ENCODE measurements around the gene MAT2B.

Gene MAT2B

DNA sequence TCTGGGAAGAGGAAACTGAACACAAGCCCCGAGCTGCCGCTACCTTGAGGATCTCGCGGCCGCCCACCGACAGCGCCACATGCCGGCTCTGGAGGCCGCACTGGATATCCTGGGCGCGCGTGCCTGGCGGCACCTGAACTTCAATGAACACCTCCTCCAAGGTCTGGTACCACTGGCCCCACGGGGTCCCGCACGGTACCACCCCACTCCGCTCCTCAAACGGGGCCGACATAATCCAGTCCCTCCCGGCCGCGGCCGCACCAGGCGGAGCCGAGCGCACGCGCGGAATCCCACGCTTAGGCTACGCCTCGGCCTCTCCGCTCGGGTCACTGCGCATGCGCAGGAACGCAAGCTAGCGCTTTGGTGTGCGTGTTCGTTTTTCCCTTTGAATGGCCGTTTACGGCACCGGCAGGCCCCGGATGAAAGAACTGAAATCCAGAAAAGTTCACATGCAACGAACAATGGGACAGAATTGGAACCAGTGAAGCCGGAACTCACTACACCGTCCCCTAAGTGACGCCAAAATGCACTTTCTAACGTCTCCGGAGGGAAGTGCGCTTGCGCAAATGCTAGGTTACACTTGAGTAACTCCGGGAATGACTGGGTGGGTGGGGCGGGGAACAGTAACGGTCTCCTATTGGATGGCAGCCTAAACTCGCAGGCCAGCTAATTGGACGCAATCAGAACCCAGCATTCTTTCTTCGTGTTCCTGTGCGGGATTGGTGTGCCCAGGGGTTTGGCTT, 45.4 kb upstream of the MAT2B start, which contains the start of gene NUDCD2:
NUDCD2 (minus strand) TSS at position 284 of the 743 bp plus-strand sequence; CDS start at position 232, 52 bp downstream.
- Histone ChIP-seq H3K27me3 (ENCODE audit: insufficient read depth, poor library complexity, severe bottlenecking) (no peaks in the 10 kb centered on the region), H3K4me3 (replicated peaks; ENCODE audit: insufficient read depth, low read length) (peak within 1 kb of the TSS; percentile 68), H3K27ac (replicated peaks) (peak within 1 kb of the TSS; percentile 99)
- no peak for TF ChIP-seq GABPA (IDR thresholded peaks at IDR 0.05; ENCODE audit: low read depth)
- peak; percentile 97 for TF ChIP-seq POLR2AphosphoS5 (IDR thresholded peaks at IDR 0.05; ENCODE audit: low read depth)
- TF ChIP-seq SPI1 (IDR thresholded peaks at IDR 0.05; ENCODE audit: borderline replicate concordance, low read depth), result peak; percentile 25; the same call in 1 of the 2 replicates
- TF ChIP-seq, protein P1, sequence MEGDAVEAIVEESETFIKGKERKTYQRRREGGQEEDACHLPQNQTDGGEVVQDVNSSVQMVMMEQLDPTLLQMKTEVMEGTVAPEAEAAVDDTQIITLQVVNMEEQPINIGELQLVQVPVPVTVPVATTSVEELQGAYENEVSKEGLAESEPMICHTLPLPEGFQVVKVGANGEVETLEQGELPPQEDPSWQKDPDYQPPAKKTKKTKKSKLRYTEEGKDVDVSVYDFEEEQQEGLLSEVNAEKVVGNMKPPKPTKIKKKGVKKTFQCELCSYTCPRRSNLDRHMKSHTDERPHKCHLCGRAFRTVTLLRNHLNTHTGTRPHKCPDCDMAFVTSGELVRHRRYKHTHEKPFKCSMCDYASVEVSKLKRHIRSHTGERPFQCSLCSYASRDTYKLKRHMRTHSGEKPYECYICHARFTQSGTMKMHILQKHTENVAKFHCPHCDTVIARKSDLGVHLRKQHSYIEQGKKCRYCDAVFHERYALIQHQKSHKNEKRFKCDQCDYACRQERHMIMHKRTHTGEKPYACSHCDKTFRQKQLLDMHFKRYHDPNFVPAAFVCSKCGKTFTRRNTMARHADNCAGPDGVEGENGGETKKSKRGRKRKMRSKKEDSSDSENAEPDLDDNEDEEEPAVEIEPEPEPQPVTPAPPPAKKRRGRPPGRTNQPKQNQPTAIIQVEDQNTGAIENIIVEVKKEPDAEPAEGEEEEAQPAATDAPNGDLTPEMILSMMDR (IDR thresholded peaks at IDR 0.05; ENCODE audit: insufficient read depth, low read length), result no peak
- TF ChIP-seq, protein P2, sequence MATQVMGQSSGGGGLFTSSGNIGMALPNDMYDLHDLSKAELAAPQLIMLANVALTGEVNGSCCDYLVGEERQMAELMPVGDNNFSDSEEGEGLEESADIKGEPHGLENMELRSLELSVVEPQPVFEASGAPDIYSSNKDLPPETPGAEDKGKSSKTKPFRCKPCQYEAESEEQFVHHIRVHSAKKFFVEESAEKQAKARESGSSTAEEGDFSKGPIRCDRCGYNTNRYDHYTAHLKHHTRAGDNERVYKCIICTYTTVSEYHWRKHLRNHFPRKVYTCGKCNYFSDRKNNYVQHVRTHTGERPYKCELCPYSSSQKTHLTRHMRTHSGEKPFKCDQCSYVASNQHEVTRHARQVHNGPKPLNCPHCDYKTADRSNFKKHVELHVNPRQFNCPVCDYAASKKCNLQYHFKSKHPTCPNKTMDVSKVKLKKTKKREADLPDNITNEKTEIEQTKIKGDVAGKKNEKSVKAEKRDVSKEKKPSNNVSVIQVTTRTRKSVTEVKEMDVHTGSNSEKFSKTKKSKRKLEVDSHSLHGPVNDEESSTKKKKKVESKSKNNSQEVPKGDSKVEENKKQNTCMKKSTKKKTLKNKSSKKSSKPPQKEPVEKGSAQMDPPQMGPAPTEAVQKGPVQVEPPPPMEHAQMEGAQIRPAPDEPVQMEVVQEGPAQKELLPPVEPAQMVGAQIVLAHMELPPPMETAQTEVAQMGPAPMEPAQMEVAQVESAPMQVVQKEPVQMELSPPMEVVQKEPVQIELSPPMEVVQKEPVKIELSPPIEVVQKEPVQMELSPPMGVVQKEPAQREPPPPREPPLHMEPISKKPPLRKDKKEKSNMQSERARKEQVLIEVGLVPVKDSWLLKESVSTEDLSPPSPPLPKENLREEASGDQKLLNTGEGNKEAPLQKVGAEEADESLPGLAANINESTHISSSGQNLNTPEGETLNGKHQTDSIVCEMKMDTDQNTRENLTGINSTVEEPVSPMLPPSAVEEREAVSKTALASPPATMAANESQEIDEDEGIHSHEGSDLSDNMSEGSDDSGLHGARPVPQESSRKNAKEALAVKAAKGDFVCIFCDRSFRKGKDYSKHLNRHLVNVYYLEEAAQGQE (IDR thresholded peaks at IDR 0.05; ENCODE audit: insufficient replicate concordance, low read depth), result no peak
- peak; percentile 95 to 98 for DNase-seq (ENCODE audit: low read depth in 1 of 2, low spot score in 1 of 2)

DNA sequence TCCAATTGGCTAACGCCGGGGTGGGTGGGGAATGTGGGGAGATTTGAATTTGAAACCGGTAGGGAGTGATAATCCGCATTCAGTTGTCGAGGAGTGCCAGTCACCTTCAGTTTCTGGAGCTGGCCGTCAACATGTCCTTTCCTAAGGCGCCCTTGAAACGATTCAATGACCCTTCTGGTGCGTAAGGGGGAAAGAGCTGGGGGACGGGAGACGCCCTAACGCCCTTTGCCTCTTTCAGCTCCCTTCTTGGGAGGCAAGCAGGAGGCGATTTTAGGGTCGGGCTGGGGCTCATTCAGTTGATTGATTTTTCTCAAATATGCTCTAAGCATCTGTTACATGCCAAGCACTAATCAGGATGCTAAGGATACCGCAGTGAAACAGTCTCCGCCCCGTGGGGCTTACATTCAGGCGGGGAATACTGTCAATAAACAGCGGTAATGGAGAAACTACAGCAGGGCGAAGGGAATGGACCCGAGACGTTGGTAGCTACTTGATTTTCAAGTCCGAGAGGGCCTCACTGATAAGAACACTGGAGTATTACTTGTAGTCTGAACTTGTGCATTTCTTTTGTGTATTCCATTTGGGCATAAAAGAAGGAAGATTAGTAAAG, 44.8 kb upstream of the MAT2B start, which contains the start of gene HMMR:
HMMR (plus strand) TSS at position 71 of the 610 bp plus-strand sequence; CDS start at position 132, 61 bp downstream.
- Histone ChIP-seq H3K27ac (replicated peaks) (peak within 1 kb of the TSS; percentile 99), H3K27me3 (ENCODE audit: insufficient read depth, poor library complexity, severe bottlenecking) (no peaks in the 10 kb centered on the region), H3K4me3 (replicated peaks; ENCODE audit: insufficient read depth, low read length) (peak within 1 kb of the TSS; percentile 68)
- peak in 1 of 2 experiments; percentile 12 for DNase-seq (ENCODE audit: low read depth in 1 of 2, low spot score in 1 of 2)
- TF ChIP-seq SPI1 (IDR thresholded peaks at IDR 0.05; ENCODE audit: borderline replicate concordance, low read depth) (no peak), GABPA (IDR thresholded peaks at IDR 0.05; ENCODE audit: low read depth) (no peak), POLR2AphosphoS5 (IDR thresholded peaks at IDR 0.05; ENCODE audit: low read depth) (peak; percentile 8)
- TF ChIP-seq, protein P1 (IDR thresholded peaks at IDR 0.05; ENCODE audit: insufficient read depth, low read length), result no peak
- TF ChIP-seq, protein P2 (IDR thresholded peaks at IDR 0.05; ENCODE audit: insufficient replicate concordance, low read depth), result no peak

DNA sequence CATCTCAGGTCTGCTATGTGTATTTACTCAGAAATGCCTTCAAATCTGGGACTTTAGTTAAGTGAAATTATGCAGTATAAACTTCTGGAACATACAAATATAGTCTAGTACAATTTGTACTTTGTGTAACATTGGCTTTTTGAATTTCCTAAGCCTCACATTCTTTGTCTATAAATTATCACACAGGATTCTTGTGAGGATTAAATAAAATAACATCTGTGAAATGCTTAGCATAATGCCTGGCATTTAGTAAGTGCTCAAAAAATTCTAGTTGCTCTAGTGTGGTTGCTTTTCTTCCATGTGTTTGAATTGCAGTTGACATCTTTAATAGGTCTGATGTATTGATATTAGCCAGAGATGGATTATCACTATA, 42.4 kb upstream of the MAT2B start:
- DNase-seq (ENCODE audit: low read depth in 1 of 2, low spot score in 1 of 2), result no peak
- Histone ChIP-seq H3K27ac (replicated peaks) (0 out of 2 replicates have a peak overlapping the region, but pooled peaks have one; percentile 13), H3K4me3 (replicated peaks; ENCODE audit: insufficient read depth, low read length) (no peak overlapping the region), H3K27me3 (ENCODE audit: insufficient read depth, poor library complexity, severe bottlenecking) (no peaks in the 10 kb centered on the region)
- TF ChIP-seq, protein P1 (IDR thresholded peaks at IDR 0.05; ENCODE audit: insufficient read depth, low read length), result no peak
- TF ChIP-seq, protein P2 (IDR thresholded peaks at IDR 0.05; ENCODE audit: insufficient replicate concordance, low read depth), result no peak
- TF ChIP-seq POLR2AphosphoS5 (IDR thresholded peaks at IDR 0.05; ENCODE audit: low read depth) (no peak), GABPA (IDR thresholded peaks at IDR 0.05; ENCODE audit: low read depth) (no peak), SPI1 (IDR thresholded peaks at IDR 0.05; ENCODE audit: borderline replicate concordance, low read depth) (no peak)

Measured in HL-60 (cell line).